ENCODE measurements around the gene LBHD2. TPM values are rescaled to one million over a fixed set of nuclear protein-coding genes. Genes with fewer than 3 reads are reported as not detected.
"Not testable (repeated sequence)": the region's sequence is repeated elsewhere in the genome, so short reads cannot be mapped to it uniquely, and the experiment has no call there.

Gene LBHD2
- total and polyA plus RNA-seq, 10 of the 15 experiments (the other 5 are each of a cell fraction or from before 2014, with no cell fraction given): not detected

- TF ChIP-seq CUX1 (IDR thresholded peaks at IDR 0.05; ENCODE audit: insufficient replicate concordance, low read depth, low read length): no peak
- TF ChIP-seq ATF3 (IDR thresholded peaks at IDR 0.05; ENCODE audit: borderline replicate concordance, extremely low read depth, low read depth, low read length): no peak
- no peak for TF ChIP-seq CBFB (IDR thresholded peaks at IDR 0.05; ENCODE audit: low read depth)
- TF ChIP-seq RB1 (IDR thresholded peaks at IDR 0.05; ENCODE audit: borderline replicate concordance): no peak
- no peak for TF ChIP-seq CHD4 (IDR thresholded peaks at IDR 0.05)
- TF ChIP-seq EED (IDR thresholded peaks at IDR 0.05; ENCODE audit: low read depth): no peak
These were observed 38.6 kb upstream of the LBHD2 start (continued) for GRCh38 chr14:103045371-103045869.

- H3K27me3 ChIP-seq (replicated peaks in 1 of 2; ENCODE audit: control insufficient read depth in 2 of 2, insufficient read depth in 2 of 2, low read length in 1 of 2); H2AFZ ChIP-seq (ENCODE audit: control insufficient read depth, low read depth, low read length); FAIRE-seq; H3K9me3 ChIP-seq (replicated peaks; ENCODE audit: control insufficient read depth, insufficient read depth, low read length); RAD21 ChIA-PET (ENCODE audit: unreplicated experiment); BruUV-seq (replicated peaks); in situ Hi-C loops (cut with MboI); H4K20me1 ChIP-seq (ENCODE audit: control insufficient read depth, insufficient read depth); H3K4me3 ChIP-seq; H3K36me3 ChIP-seq (ENCODE audit: control insufficient read depth in 2 of 2, insufficient read depth in 2 of 2, low read length in 1 of 2); H3K4me2 ChIP-seq (ENCODE audit: control insufficient read depth, insufficient read depth); DNase-seq (ENCODE audit: low read depth, low spot score); ATAC-seq; intact Hi-C loops (cut with micrococcal nuclease; ENCODE audit: unreplicated experiment); H3K9ac ChIP-seq (ENCODE audit: control insufficient read depth, insufficient read depth, low read length); H3K27ac ChIP-seq (ENCODE audit: control insufficient read depth, insufficient read depth): not testable (repeated sequence)
- Histone ChIP-seq H3K79me2 (ENCODE audit: control insufficient read depth, insufficient read depth, low read length) (peaks cover 50% of the 10 kb centered on the region), H3K4me1 (ENCODE audit: control insufficient read depth, insufficient read depth, low read length) (peaks cover 31% of the 10 kb centered on the region)
- 64% methylated on average over 8 of the region's 8 CpGs for WGBS (ENCODE audit: insufficient coverage, insufficient replicate concordance, low lambda C conversion rate, missing lambda C conversion rate)
- CTCF ChIA-PET: interaction anchor here (1.1 kb wide), 1 partner anchor 27 kb away, joined by 3 read pairs; no protein-coding TSS in a partner anchor
- POLR2A ChIA-PET: interaction anchor here (0.6 kb wide), 1 partner anchor 78 kb away, joined by 3 read pairs; no protein-coding TSS in a partner anchor
- SMC1A ChIA-PET (ENCODE audit: uncharacterized antibody, unreplicated experiment): interaction anchor here (1.2 to 1.4 kb wide), 3 partner anchors 8 to 353 kb away, joined by 3 to 4 read pairs (median 3); no protein-coding TSS in a partner anchor
These were observed 36.6 kb upstream of the LBHD2 start for GRCh38 chr14:103047453-103047852.
